Islet of Langerhans (tissue), 1 donor: ENCODE data around the gene LIX1L.
A peak's percentile ranks its signal among the peaks of the same experiment; 100 is the strongest.

ENCODE experiments used
- FAIRE-seq: peaks from one replicate; lab custom pipeline; 2011; peaks lifted over from hg19 to GRCh38; lab: Jason Lieb, UNC

LIX1L gene

DNA sequence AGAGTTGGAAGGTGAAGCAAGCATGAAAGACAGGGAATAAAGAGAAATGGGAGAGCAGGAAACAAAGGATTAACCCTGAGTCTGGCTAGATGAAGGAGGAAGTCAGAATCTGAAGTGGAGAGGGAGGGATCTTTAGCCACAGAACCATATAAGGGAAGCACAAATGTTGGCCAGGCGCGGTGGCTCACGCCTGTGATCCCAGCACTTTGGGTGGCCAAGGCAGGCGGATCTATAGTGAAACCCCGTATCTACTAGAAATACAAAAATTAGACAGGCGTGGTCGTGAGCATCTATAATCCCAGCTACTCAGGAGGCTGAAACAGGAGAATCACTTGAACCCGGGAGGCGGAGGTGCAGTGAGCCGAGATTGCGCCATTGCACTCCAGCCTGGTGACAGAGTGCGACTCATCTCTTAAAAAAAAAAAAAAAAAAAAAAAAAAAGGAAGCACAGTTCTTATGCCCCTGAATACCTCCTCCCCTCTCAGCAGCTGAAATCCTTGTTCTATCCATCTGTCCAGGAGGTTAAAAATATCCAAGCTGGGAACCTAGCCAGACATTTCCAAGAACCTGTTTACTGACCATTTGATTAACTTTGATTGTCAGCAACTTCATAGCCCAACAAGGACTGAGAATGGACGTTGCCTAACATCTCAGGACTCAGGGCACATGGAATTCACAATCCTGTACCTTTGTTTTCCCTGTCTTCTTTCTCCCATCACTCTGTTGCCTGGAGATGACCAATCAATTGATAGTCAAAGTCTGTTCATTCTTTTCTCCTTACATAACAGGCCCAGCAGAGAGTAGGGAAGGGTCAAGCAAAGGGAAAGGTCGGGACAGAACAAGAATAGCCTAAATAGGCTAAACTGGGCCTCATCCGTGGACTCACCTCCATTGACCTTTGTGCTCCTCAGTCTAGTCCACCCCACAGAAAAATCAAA, 28.0 kb upstream of the LIX1L start:
- peak; percentile 96 for FAIRE-seq

DNA sequence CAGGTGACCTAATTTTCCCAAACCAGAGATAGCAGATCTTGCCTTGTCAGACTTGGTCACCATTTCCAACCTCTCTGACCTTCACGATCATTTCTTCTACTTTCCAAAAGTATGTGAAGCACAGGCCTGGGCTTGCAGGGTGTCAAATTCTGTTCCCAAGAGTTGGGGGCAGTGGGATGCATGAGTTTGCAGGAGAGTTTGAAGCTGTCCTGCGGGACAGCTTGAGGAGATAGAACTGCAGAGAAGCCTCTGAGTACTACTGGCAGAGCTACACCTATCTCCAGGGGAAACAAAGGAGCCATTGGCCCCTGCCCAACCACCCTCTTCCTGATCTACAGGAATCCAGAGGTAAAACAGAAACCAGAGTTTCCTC, 27.3 kb upstream of the LIX1L start:
- FAIRE-seq = no peak

DNA sequence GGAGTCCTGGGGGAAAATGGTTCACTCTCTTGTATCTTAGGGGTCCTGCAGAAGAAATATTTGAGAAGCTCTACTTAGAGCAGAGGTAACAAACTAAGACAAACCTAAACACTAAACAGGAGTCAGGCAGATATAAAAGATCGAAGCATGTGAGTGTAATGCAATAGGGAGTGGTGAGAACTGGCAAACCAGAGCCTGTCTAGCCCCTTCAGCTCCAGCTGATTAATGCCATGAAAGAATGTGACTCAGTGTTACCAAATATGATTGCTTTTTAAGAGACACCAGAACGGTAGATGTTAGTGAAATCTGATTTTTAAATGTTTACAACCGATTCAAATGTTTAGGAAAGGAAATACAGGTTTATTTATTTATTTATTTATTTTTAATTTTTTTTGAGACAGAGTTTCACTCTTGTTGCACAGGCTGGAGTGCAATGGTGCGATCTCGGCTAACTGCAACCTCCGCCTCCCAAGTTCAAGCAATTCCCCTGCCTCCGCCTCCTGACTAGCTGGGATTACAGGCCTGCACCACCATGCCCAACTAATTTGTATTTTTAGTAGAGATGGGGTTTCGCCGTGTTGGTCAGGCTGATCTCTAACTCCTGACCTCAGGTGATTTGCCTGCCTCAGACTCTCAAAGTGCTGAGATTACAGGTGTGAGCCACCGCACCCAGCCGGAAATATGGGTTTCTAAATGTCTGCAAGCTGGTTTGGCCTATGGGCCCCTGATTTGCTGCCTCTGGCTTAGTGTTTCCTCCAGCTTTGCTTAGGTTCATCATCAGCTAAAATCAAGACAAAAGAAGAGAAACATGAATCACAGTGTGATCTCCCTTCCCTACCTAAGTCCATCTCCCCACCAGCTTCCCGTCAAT, 26.4 kb upstream of the LIX1L start:
- no peak for FAIRE-seq

DNA sequence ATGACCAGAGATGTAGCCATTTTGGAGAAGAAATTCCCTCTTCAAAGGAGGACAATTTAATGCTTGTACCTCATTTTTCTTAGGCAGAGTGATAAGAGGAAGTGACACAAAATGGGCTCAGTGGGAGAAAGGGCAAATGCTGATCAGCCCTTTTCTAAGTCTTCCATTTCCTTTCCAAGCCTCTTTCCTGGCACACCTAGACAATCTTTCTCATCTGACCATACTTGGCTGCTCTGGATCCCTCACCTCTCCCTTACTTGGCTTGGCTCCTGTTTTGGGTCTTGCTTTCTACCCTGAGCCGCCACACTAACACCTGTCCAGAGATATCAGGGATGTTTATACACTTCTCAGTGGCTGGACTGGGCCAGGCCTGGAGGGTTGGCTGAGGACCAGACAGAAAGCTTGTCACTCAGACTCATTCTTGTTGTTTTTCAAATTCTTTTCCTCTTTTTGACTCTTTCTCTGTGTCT, 25.4 kb upstream of the LIX1L start:
- no peak for FAIRE-seq

DNA sequence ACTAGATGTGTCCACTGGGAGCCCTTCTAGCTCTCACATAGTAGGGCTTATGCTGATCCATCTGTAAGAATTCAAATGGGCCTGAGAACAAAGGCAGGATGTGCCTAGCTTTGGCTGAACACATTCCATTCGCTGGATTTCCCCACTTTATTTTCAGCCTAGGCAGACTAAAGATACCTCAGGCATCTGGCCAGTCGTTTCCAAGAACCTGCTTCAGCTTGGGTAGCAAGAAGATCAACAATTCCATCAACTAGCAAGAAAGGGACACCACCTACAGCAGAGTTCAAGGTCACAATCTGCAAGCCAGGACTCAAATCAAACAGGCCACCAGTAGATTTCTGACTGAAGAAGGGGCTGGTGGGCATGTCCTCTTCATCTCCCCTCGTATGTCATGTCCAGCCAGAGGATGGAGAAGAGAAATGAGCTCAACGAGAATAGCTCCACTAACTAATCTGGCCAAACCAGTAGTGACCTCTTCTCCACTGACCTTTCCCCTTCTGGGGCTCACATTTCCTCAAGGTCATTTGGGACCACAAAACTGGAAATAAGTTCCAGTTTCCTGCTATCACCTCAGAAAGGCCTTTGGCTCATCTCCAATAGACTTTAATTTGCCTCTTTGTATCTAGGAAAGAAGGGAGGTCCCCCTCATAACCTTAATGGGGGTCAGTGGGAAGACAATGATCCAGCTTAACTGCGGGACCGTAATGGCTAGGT, 24.4 kb upstream of the LIX1L start:
- FAIRE-seq = no peak

DNA sequence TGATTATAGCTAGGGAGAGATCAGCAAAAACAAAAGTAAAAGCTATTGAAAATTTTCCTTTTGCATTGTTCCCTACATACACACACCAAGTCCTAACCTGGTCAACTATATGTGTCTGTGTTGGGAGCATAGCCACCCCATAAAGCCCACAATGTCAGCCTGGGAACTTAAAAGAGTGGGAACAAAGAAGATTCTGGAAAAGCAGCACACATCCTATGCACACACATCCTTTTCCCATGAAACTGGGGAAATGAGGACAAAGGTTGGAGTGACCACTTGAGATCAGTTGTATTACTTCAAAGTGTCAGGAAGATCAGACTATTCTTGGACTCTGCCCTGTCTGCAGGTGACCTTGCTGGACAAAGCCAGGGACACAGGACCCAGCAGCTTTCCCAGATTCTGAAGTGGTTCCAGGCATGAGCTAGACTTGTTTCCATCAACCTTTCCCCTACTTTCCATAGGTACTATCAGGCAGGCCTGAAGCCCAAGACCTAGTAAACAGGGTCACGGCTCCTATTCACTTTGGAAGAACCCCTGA, 22.7 kb upstream of the LIX1L start:
- no peak for FAIRE-seq

DNA sequence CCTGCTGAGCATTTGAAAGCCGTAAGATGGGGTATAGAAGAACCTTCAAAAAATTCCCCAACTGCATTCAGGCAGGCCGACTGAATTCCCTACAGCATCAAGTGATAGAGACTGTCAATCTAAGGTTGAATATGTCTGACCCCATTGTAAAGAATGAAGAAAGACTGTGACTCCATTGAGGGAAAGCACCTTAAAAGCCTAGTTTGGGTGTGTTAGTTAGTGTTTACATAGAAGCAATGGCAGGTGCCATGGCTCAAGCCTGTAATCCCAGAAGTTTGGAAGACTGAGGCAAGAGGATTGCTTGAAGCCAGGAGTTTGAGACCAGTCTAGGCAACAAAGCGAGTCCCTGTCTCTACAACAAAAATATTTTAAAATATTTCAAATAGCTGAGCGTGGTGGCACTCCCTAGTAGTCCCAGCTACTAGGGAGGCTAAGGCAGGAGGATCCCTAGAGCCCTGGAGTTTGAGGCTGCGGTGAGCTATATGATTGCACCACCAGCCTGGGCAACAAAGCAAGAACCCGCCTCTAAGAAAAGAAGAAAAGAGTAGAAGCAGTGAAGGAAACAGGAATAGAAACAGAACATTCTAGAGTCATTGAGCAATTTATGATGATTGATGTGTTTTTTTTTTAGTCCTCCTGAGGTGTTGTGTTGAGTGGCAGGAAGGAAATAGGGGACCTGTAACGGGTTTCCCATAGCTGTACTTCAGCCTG, 22.1 kb upstream of the LIX1L start:
- no peak for FAIRE-seq

DNA sequence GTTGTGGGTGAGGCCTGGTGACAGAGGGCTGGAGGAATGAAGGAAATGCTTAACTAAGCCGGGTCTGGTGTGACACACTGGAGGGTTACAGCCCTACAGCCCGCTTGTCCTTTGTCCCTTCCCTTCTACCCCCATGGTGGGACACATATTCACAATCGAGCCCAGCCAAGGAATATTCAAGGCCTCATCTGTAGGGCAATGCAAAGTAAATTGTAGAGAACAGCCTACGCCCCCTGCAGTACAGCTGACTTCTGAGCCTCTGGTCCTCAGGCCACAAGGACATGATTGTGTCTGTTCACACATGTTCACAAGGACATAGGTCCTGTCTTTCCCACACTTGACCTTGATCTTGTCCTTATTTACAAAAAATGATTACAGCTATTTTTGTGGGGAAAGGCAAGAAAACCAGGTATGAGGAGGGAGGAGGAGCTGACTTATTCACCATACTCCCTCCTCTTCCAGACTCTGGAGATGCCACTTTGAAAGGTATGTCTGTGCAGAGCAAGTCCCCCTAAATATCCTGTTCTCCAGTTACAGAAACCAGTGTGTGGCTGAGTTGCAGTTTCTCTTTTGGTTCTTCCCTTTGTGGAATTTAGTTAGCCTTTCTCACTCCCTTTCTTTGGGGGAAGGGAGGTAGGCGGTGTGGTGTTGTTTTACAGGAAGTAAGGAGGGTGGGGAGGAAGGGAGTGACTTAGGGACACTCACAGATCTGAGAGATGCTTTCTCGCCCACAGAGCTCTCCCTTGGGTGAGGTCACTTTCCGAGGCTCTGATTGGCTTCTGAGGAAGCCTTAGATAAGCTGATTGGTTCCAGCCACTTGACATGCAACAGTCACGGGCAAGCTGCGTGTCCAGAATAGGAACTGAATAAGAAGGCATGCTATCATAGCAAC, 21.3 kb upstream of the LIX1L start:
- FAIRE-seq = peak; percentile 90

DNA sequence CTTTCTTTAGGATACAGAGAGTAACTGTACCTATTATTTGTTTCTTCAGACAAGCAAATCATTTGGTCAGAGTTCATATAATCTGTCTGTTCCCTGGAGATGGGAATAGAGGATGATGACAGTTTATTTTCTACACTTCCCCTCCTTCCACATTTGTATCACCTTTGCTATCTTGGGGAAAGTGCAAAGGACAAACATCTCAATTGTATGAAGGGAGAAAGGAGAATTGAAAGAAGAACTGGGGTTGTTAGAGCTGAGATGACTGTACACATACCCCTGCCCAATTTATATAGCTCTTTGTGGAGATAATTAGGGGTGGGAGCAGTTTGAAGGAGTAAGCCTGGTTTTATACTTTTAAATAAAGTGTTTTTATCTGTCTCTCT, 20.6 kb upstream of the LIX1L start:
- no peak for FAIRE-seq

DNA sequence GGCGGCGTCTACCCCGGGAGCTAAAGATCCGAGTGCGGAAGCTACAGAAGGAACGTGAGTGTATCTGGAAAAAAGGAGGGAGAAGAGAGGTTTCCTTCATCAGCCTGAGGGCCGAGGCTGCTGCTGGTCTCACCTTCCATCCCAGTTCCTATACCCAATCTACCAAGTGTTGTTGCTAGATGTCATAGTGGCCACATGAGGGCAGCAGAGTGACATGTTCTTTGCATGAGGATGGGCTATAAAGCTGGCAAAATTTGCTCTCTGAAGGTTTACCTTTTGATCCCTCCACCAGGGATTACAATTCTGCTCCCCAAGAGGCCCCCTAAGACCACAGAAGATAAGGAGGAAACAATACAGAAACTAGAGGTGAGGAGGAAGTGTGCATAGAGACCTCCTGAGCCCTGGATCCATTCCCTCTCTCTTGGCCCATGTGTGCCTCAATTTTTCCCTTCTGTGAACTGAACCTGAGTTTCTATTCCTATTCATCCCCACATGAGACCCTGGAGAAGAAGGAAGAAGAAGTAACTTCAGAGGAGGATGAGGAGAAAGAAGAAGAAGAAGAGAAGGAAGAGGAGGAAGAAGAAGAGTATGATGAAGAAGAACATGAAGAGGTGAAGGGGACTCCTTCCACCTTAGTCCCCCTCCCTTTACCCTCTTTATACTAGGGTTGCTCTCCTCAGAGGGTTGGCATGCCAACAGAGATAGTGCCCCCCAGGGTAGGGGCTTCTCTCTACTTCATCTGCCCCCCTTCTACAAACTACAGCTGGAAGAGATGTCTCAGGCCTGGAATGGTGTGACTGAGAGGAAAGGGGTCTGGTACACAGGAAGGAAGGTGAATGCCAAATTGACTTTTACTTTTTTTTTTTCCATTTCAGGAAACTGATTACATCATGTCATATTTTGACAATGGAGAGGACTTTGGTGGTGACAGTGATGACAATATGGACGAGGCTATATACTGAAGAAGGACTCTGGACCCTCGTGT, 20.0 kb upstream of the LIX1L start:
- FAIRE-seq = peak; percentile 96

DNA sequence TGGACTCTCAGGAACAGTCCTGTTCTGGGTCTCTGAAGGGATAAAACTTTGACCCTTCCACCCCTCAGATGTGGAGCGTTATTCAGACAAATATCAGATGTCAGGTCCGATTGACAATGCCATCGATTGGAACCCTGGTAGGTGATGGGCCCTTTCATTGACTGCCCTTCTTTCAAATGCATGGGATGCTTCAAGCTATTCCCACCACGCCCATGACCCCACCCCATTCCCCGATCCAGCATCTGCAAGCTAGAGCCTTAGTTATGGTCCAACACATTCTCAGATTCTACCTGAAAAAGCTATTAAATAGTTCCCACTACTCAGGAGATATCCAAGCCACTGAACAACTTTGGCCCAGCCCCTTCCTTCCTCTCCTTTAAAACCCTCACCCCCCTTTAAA, 19.2 kb upstream of the LIX1L start:
- no peak for FAIRE-seq

DNA sequence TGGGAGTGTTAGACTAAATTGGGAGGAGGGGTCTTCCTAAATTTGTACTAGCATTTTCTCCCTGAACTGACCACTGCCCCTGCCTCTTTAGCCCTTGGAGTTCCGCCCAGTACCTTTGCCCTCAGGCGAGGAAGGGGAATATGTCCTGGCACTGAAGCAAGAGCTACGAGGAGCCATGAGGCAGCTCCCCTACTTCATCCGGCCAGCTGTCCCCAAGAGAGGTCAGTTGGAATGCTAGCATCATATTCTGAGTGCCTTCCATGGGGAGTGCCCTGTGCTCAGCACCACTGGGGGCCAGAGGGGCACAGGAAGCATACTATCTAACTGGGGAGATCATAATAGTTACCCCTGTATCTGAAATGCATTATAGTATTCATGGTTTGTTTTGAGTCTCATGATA, 17.4 kb upstream of the LIX1L start:
- no peak for FAIRE-seq

DNA sequence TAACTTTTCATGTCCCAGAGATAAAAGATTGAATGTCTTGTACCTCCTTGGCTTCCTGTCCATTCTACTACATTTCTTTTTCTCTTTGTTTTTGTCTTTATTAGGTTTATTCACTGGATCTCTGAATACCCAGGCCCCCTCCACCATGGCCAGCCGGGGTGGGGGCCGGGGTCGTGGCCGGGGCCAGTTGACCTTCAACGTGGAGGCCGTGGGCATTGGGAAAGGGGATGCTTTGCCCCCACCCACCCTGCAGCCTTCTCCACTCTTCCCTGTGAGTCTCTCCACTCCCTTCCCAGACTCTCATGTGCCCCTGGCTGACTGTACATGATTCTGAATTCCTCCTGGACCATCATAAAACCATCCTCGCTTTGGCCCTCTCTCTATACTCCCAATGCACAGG, 16.9 kb upstream of the LIX1L start:
- FAIRE-seq = no peak

DNA sequence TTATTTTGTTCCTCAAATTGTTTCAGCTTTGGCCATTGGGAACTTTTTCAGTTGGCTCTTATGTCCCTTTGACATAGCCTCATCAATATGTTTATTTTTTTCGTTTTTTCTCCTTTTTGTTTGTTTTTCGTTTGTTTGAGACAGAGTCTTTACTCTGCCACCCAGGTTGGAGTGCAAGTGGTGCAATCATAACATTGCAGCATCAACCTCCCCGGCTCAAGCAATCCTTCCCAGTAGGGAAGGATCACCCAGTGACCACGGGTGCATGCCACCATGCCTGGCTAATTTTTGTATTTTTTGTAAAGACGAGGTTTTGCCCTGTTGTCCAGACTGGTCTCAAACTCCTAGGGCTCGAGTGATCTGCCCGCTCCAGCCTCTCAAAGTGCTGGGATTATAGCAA, 14.8 kb upstream of the LIX1L start:
- FAIRE-seq = no peak

DNA sequence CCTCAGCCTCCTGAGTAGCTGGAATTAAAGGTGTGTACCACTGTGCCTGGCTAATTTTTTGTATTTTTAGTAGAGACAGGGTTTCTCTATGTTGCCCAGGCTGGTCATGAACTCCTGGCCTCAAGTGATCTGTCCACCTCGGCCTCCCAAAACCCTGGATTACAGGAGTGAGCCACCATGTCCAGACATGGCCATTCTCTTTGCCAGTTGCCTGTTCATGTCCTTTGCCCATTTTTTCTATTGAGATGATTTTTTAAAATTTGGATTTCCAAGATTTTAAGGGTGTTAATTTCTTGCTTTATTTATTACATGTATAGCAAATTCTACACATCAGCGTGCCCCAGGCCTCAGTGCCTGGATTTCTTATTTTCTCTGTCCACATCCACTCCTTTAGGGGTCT, 9.5 kb upstream of the LIX1L start:
- no peak for FAIRE-seq

DNA sequence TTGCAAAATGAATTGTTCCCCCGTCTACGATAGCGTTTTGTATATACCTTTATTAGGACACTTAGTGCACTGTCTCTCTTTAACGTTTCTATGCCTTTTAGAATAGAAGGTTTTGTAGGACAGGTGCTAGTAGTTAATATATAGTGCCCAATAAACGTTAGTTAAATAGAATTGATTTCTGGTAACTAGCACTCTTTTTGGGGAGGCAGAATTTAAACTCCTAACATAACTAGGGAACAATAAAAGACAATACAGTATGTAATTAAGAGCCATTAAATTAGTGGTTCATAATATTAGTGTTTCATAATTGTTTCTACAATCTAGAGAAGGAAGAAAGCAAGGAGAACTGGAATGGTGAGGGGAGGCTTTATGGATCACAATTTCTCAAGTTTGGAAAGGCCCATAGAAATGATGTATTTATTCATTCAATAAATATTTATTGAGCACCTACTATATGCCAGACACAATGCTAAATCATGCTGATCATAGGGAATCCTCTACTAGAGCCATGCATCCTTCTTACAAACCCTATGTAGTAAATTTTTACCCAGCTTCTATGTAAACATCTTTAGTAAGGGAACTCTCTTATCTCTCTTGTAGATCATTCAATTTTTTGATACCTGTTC, 7.4 kb upstream of the LIX1L start:
- FAIRE-seq = no peak

DNA sequence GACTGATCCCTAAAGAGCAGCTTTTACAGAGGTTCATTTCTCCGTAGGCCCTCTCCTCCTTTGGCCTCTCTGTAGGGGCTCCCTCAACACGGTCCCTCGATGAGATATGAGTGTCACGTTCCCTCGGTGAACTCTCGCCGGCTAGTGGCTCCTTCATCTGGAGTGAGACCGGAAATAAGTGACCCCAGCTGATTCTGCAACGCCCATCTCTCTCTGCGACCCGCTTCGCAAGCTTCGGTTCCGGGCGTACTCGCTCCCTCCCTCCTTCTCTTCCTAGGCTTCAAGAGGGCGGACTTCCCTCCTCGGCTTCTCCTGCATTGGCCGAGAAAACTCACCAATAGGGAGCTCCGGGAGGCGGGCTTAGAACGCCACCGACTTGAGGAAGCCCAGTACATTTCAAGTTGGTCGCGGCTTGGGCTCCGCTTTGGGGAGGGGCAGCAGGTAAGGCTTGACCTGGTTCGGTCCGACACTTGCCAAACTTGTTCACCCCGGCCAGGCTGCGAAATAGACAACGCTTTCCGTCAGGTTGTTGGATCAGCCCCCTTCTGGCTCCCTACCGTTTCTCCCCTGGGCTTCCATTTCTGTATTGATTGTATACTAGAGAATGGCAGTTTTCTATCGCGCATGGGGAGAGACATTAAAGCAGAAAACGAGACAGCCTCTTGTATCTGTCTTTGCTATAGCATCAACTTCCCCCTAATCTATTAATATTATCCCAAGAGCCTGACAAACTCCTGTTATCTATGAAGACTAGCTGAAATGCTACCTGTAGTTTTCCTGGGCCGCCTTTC, 6.7 kb upstream of the LIX1L start, which contains the start of the genes ANKRD34A and POLR3GL:
Gene ANKRD34A, minus strand, starts transcription at position 248 of the 791 bp plus-strand sequence. CDS start 2,816 bp downstream, outside the sequence.
Gene POLR3GL, plus strand, starts transcription at position 363 of the 791 bp plus-strand sequence. CDS start 10,176 bp downstream, outside the sequence.
- FAIRE-seq = peak; percentile 86
